GM19463 (cell line): ENCODE data around the gene CXXC4.

ENCODE experiments used
- ATAC-seq: cut with Tn5 transposase; IDR thresholded peaks from one replicate; pipeline ENCODE4 v1.9.1; 2021; ENCODE audit warnings: mild to moderate bottlenecking, moderate library complexity; ENCODE audit not compliant: unreplicated experiment

CXXC4 gene

DNA sequence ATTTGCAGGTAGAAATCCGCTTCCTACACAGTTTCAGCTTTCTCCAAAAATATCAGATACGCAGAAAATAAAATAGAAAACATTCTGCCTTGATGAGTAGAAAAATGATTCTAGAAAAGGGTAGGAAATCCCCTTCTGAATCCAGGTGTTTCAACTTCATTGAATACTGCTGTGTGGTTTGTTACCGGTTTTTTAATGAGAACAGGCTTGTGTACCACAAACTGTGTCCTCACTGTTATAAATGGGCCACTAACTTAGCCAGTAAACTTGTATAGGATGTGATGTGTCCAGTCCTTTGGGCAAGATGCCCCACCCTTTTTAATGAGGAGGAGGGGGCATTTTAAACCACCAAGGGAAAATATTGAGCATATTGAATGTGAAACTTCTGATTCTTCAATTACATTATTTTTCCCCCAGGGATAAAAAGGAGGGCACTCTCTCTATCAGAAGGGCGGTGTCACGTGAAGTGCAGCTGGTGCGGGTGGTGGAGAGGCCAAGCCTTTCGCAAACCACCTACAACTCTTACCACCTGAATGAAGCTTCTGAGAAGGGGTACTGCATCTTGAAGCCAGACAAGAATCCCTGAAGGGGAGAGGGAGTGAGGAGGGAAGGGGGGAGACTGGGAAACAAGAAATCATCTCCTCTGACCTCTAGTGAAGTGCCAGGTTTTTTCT lies 4.5 kb downstream of the CXXC4 start:
- peak; percentile 40 for ATAC-seq

DNA sequence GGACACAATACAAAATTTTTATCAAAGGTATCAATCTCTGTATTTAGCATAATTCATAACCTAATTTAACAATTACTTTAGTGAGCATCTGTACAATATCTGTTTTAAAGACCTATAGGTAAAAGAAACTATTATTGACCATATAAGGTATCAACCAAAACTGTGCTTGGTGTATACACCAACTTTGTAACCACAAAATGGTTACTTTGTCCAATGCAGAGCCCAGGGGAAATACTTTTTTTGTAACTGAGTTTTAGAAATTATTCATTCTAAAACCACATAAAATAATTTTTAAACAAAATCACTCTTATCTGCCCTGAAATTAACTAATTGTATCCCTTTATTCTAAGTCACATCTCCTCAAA lies 5.0 kb downstream of the CXXC4 start:
- ATAC-seq = peak; percentile 22

DNA sequence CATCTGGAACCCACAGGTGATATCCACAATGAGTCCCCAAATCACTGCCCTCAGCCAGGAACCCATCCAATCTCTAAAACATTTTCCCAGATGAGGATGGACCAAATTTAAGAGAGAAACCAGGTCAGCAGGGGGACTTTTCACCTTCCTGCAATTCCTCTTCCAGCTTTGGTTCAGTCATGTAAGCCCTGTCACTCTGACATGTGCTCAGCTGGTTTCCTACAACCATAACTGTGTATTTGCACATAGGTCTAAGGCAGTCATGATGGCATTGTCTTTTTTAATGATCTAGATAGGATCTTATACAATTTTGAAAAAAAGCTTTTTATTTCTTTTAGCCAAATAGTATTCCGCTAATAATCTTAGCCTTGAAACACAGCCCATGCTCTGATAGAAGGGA lies 6.5 kb downstream of the CXXC4 start:
- ATAC-seq = no peak

DNA sequence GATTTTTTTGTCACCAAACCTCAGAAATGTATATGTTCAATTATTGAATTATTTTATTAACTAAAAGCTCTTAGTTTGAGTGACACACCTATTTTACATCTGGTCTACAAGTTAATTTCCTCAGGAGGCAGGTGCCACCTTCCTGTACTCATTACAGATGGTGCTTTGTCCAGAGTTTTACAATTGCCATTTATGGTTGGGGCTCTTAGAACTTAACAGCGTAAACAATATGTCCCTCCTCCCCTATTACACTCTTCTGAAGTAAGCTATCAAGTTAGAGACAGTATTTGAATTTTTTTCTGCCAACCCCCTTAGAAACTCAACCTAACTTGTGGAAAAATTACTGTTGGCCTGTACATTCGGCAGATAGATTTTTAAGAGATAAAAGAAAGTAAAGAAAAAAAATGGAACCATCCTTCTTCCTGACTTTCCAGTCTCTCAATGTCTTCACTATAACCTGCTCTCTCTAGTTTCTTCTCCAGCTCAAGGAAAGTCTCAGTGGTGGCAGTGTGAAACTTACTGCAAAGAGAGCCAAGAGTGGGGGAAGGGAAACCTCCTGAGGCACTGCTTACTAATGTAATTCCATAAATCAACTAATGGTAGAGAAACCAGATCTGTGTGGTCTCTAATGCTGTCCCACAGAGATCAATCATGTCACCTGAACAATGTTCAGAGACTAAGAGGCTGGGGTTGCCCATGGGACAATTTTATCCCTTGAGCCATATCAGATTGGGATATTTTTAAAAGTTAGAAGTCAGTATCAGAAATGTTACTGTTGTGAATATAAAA lies 7.8 kb downstream of the CXXC4 start:
- ATAC-seq = no peak

DNA sequence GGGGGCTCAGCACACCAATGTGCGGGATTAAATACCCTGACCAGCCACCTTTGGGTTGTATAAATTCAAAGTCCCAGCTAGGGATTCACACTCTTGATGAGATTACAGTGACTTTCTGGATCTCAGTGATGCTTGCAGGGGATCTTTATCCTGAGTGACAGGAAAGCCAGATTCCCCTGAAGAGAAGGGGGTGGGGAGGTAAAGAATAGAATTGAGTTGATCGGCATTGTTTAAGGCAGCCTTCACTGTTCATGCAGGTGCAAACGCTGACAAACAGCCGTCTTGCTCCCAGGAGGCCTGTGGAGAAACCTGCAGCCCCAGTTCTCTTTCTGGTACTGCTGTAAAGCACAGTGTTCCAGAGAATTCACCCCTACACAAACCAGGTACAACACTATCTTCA lies 19.0 kb downstream of the CXXC4 start:
- no peak for ATAC-seq

DNA sequence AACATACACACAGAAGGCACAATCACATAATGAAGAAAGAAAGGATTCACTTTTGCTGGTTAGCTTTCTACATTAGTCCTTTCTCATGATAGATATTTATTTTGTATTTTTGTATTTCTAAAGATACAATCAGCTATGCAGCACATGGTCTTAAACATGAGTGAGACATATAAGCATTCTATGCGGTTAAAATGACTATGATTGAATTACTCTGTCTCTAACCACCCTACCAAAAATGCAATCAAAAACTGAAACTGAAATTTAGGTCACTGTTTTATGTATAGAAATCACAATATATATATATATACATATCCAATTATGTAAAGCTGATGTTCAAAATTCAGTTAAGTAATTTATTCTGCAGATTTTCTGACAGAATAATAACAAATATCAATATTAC lies 21.9 kb downstream of the CXXC4 start:
- no peak for ATAC-seq

DNA sequence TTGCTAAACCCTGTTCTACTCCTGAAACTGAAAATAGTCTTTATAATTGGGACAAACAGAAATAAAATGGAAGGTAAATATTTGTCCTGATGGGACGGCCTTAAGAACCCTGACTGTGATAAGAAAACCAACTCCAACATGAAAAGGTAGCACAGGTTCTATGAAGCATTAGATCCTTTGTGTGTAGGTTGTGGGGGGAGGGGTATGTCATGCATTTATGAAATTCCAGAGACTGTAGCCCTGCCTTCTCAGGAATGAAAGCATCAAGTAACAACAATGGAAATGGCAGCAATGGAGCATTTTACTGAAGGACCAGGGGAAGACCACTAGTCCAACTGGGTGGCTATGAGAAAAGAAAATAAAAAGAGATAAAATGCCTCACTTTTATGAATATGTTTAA lies 23.9 kb downstream of the CXXC4 start:
- ATAC-seq = no peak

DNA sequence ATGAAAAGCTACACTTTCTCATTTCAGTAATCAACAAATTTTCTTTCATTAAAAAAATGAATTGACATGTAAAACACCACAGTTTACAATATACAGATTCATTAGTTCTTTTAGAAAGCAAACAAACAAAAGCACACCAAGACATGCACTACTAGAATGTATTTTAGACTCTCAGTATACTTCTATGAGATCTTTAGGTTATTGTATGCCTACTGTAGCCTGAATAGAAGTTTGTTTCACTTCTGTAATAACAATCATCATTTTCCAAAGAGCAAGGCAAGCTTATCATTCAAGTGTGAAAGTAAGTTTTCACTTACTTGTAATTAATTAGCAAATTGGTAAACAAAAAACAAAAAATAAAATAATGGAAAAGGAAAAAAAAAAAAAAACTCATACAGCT lies 24.9 kb downstream of the CXXC4 start:
- no peak for ATAC-seq

DNA sequence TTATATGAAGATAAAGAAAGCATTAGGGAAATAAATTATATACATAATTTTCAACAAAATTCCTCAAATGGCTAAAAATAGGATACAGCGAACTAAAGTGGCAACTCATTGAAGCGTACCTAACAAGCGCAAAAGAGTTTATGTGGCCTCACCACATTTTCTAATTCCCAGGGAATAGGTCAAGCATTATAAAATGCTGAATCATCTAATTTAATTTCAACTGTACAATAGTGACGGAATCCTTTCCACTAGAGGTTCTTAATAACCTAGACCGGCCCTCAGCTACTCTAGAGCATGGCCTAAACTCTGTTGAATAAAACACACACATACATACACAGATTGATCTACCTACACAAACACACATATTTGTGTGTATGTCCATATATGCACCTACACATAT lies 29.1 kb downstream of the CXXC4 start:
- ATAC-seq = no peak

DNA sequence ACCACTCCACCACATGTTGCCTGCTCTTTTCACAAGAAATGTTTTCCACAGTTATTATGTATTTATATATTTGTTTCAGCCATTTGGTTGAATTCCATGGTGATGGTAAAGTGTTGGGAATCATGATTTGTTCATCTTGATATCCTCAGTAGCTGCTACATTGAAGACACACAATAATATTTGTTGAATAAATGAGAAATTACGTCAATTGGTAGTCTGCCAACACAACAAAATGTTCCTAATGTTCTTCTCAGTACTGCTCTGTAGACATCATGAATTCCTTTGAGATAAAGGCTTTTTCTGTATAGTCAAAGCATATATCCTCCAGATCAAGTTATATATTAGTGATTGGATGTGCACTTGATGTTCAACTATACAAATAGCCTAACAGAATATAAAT lies 29.5 kb downstream of the CXXC4 start:
- ATAC-seq = no peak

DNA sequence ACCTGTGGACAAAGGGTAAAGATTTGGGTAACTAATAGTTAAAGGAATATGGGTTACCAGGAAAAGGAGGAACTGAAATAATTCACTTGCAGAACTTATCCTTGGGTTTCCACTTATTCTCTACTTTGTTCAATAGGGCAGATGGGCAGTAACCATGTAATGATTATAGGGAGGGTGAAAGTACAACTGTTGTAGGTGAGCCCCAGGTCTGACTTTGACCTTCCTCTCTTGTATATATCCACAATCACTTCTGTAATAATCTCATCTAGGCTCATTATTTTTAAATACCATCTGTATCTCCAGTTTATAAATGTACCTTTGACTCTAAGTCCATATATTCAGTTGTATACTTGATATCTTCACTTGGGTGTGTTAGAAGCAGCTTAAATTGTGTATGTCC lies 32.1 kb downstream of the CXXC4 start:
- ATAC-seq = no peak

DNA sequence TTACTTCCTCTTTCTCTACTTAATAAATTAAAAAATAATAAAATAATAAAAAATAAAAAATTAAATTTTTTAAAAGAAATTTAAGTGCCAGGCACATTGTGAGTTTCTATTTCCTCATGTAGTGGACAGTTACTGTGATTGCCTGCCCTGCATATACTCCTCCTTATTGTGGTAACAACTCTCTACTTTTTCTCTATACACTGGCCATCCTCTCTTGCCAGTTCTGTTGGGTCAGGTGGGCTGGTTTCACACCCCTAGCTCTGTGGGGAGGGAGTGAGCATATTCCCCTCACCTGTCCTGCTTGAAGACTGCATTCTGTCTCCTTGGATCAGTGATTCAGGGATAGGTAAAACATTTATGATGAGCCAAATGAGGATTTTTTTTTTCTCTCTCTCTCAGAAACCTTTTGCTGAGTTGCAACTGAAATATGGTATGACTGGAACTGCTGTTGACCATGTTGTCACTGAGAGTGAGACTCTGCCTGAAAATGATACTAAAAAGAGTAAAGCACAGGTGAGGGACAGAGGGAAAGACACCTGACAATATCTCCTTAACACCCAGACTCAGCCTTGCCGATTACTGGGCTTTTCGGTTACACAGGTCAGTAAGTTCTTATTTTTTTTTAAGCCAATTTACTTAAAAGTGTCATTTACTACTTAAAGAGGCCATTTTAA lies 37.2 kb downstream of the CXXC4 start:
- peak; percentile 58 for ATAC-seq

DNA sequence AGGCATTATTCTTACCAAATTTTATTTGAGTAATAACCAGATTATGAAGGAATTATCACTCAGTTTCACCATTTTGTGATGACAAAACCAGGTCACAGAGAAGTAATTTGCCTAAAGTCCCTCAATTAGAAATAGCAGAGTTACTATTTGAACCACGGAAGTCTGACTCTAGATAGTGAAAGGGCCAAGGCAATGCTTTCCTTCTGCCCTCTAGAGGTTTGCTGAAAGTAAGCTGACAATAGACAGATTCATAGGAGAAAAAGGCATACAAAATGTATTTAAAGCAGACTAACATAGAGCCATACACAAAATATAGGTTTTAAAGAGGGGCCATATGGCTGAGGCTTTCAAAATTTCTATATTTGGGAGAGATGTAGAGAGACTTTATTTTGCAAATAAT lies 43.1 kb downstream of the CXXC4 start:
- peak; percentile 67 for ATAC-seq

DNA sequence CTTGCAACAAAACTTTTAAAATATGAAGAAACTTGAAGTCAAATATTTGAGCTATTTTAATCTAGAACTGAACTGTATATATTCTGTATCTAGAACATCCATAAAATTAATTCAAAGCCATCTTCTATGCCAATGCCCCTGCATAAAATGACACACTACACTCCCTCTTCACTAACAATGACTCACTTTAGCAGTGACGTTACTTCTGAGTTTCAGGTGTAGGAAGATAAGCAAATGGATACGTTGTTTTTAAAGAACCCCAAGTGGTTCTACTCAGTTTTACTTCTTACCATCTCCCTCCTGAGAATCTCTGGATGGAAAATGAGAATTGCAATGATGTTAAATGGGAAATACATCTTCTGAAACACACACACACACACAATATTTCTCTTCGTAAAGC lies 45.2 kb downstream of the CXXC4 start:
- ATAC-seq = no peak

DNA sequence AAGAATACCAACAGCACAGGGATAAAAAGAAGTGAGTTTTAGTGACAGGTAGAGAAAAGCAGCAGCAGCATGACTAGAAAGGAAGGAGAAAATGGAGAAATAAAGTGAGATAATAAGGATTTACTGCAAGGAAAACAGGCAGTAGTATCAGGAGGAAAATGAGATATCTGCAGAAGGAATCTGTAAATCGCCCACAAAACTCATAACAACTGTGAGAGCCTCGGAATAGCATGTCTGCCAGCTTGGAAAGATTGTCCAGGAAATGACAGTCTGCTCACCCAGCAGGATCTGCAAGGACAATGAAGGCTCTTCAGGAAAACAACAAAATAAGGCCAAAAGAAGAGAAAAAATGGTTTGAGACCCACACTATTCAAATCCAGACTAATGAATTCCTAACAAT lies 47.4 kb downstream of the CXXC4 start:
- ATAC-seq = no peak

DNA sequence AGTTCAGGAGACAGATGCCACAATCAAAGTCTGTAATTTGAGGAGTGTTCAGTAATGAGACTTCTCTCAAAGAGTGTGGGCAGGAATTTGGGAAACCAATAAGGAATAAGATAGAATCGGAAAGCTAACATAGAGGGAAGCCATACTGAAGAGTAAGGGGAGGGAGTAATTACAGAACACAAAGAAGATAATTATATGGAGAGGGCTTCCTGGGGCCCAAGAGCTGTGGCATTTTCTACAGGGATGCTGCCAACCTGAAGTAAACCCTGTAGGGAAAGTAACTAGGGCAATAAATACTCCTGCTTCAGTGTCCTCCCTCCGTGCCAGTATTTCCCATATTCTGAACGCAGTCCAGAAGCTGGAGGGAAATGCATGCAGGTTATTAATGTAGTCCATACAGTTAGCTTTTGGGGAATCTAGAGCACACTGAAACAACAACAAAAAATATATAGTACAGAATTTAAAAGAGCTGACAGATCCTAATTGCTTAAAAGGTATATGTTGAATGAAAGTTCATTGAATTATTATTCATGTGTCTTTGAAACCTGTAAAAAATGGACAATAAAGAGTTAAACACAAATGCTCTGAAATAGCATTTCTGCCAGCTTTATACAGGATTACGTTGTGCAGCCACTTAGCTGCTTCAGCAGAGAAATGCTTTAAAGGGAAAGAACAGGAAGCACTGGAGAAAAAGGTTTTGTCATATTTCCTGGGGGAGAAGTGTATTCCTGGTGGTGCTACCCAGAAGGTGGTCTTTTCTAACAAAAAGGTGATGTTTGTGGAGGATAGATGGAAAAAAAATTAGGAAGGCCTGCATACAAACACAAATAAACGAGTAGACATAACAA lies 48.0 kb downstream of the CXXC4 start:
- no peak for ATAC-seq

DNA sequence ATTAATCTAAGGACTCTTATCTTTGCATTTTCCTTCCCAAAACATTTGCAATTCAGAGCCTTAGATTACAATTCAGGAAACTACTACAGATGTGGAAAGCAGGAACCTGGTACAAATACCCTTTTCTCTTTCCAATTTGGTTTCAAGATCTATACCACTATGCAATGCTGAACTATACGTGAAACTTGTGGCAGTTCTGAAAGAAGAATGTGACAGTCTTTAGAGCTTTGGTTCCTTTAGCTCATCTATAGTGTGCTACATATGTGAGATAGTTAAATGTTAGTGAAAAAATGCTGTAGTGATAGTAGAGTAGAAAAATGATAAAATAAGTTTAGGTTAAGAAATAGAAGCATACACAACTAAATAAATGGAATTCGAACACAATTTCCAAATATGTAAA lies 50.0 kb downstream of the CXXC4 start:
- ATAC-seq = no peak

DNA sequence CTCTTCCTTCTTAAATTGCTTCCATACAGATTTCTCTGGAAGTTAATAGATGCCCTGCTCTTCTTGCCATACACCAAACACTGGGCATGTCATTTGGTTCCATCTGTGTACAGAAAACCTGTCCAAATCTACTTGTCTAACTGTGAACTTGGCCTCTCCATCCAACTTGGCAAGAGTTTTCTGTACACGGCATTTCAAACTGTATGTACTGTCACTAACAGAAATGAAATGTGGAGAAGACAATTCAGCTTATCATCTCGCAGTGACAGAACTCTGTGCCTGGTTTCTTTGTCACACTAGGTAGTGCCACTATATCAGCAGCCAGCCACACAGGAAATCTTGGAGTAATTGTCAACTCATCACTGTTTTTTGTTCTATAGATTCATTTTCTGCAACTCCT lies 58.2 kb downstream of the CXXC4 start:
- no peak for ATAC-seq

DNA sequence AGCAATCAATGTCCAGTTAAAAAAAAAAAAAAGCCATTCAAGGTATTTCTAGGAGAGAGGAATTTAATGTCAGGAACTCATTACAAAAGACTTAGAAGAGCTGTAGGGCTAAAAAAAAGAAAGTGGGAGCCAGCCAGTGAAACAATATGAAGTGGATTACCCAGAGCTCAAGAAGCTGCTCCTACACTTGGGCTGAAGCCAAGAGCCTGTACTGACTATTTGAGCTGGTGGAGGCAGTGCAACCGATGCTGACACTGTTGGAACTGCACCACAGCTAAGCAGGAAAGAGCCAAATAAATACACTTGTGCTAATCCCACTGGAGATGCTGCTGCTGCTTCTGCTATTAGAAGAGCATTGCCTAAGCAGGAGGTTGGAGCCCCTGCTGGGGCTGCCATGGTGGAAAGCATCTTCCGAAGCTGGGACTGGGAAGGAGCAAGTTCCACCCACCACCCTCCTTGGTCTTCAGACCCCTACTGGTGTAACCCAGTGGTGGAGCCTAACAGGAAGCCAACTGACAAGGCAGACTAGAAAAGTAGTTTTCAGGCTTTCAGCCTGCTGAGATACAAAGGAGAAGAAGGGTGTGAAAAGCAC lies 65.4 kb downstream of the CXXC4 start:
- ATAC-seq = no peak

DNA sequence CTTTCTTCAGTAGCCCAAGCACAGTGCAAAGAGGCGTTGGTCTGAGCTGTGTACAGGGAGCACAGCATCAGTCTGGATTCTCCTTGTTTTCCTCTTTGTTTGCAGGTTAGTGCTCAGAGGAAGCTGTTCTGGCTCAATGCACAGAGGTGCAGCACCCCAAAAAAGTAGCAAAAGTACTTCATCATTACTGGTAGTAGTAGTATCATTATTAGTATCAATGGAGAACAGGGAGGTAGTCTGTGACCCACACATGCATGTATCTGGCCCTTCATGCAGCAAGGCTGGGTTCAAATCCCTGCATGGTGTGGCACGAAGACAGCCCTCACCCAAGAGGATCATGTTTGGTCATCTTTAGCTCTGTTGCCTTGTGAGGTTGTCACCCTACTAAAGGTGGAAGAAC lies 68.7 kb downstream of the CXXC4 start:
- no peak for ATAC-seq

DNA sequence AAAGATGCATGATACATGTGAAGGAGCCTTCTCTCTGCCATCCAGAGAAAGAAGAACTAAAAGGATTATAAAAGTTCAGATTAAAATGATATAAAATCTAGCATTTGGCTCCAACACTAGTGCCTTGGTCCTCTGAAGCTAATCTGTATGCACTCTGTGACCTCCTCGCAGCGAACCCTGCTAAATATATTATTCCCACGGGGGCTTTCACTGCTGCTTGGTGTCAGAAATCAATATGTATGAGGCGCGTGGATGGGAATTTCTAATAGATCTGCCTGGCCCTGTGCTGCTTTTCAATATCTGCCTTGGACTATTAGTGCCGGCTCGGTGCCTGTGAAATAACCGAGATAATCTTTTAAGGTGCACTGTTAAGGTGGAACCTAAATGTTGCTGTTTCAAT lies 69.7 kb downstream of the CXXC4 start:
- no peak for ATAC-seq
